IMR-90 (cell line): ENCODE results near the gene PPL. TPM values are rescaled to one million over a fixed set of nuclear protein-coding genes. Genes with fewer than 3 reads are reported as not detected.

Source experiments
- ATAC-seq: fragments of 200-7000 bp; cut with Tn5 transposase; 2 replicates; pipeline ENCODE4 v1.9.1; 2020; ENCODE audit warnings: low read depth, mild to moderate bottlenecking, moderate library complexity
- BruUV-seq: library from RNA; stranded (reverse); fragments of 400-500 nt; replicated peaks from 2 replicates; lab custom pipeline; 2021; lab: Mats Ljungman, UMichigan
- CTCF ChIA-PET: fragments of 300-600 bp; formaldehyde crosslinking; extraction: SDS; loops from one replicate; lab custom pipeline; 2021; ENCODE audit warnings: antibody characterized with exemption; lab: Yijun Ruan, JAX
- POLR2A ChIA-PET: fragments of 300-600 bp; sonication (Branson Sonifier 250); formaldehyde crosslinking; loops from one replicate; lab custom pipeline; 2022; ENCODE audit warnings: antibody characterized with exemption; ENCODE audit not compliant: unreplicated experiment; lab: Charles Lee
- DNase-seq: peaks from one replicate; pipeline ENCODE4 v3.0.0; 2013
- H2AFZ ChIP-seq: replicated peaks from 2 replicates; pipeline ENCODE3; 2013; ENCODE audit warnings: low read length, mild to moderate bottlenecking; ENCODE audit not compliant: poor library complexity
- H2AK5ac ChIP-seq: 2 replicates; pipeline ENCODE4 v1.6.1; 2013; ENCODE audit warnings: low read depth, low read length, inconsistent platforms
- H2AK9ac ChIP-seq: replicated peaks from 2 replicates; pipeline ENCODE3; 2013; ENCODE audit warnings: mild to moderate bottlenecking, low read depth, low read length, moderate library complexity; ENCODE audit not compliant: poor library complexity
- H2BK120ac ChIP-seq: 2 replicates; pipeline ENCODE4 v1.6.1; 2013; ENCODE audit warnings: low read depth, low read length, inconsistent platforms
- H2BK15ac ChIP-seq: 3 replicates; pipeline ENCODE4 v1.6.1; 2013; ENCODE audit warnings: low read depth, low read length, inconsistent platforms
- H2BK20ac ChIP-seq: 2 replicates; pipeline ENCODE4 v1.6.1; 2013; ENCODE audit warnings: low read depth, mild to moderate bottlenecking, inconsistent platforms, low read length, moderate library complexity
- H2BK5ac ChIP-seq: 2 replicates; pipeline ENCODE4 v1.6.1; 2013; ENCODE audit warnings: mild to moderate bottlenecking, low read depth, low read length, inconsistent platforms; ENCODE audit not compliant: poor library complexity, severe bottlenecking
- H3K14ac ChIP-seq: replicated peaks from 2 replicates; pipeline ENCODE4 v1.6.1; 2013; ENCODE audit warnings: low read depth, low read length, inconsistent platforms
- H3K18ac ChIP-seq: 2 replicates; pipeline ENCODE4 v1.6.1; 2013; ENCODE audit warnings: low read depth, low read length, control low read depth
- H3K23ac ChIP-seq: 2 replicates; pipeline ENCODE4 v1.6.1; 2013; ENCODE audit warnings: low read depth, low read length, inconsistent platforms
- H3K27ac ChIP-seq: 2 replicates; pipeline ENCODE4 v1.5.1; 2013; ENCODE audit warnings: mild to moderate bottlenecking, control low read depth, low read length; ENCODE audit not compliant: insufficient read depth
- H3K27me3 ChIP-seq: 2 replicates; pipeline ENCODE4 v1.6.1; 2013; ENCODE audit warnings: low read length; ENCODE audit not compliant: control insufficient read depth, insufficient read depth
- H3K36me3 ChIP-seq: 2 replicates; pipeline ENCODE4 v1.6.1; 2013; ENCODE audit warnings: low read length, mixed read lengths; ENCODE audit not compliant: control insufficient read depth, insufficient read depth
- H3K4ac ChIP-seq: 2 replicates; pipeline ENCODE4 v1.6.1; 2013; ENCODE audit warnings: low read depth, low read length, inconsistent platforms
- H3K4me1 ChIP-seq: 2 replicates; pipeline ENCODE4 v1.6.1; 2013; ENCODE audit warnings: low read length, mixed read lengths; ENCODE audit not compliant: control insufficient read depth, insufficient read depth
- H3K4me2 ChIP-seq: 2 replicates; pipeline ENCODE4 v1.6.1; 2013; ENCODE audit warnings: low read depth, mild to moderate bottlenecking, control low read depth, low read length, moderate library complexity
- H3K4me3 ChIP-seq: 2 replicates; pipeline ENCODE4 v1.5.1; 2013; ENCODE audit warnings: low read depth, mild to moderate bottlenecking, control low read depth, low read length, moderate library complexity; ENCODE audit not compliant: insufficient read depth
- H3K56ac ChIP-seq: 2 replicates; pipeline ENCODE4 v1.6.1; 2013; ENCODE audit warnings: low read length, inconsistent platforms; ENCODE audit not compliant: insufficient read depth; ENCODE audit errors: extremely low read depth
- H3K79me1 ChIP-seq, 2 experiments: 2 replicates each; pipeline ENCODE4 v1.6.1; 2013; ENCODE audit warnings: low read length in 2 of 2, inconsistent platforms in 1 of 2, low read depth in 1 of 2
- H3K9ac ChIP-seq: 2 replicates; pipeline ENCODE4 v1.6.1; 2013; ENCODE audit warnings: low read depth, low read length, control low read depth
- H3K9me1 ChIP-seq: 2 replicates; pipeline ENCODE4 v1.6.1; 2013; ENCODE audit warnings: low read length, inconsistent platforms; ENCODE audit not compliant: insufficient read depth
- H3K9me3 ChIP-seq: 2 replicates; pipeline ENCODE4 v1.6.1; 2013; ENCODE audit warnings: low read length; ENCODE audit not compliant: control insufficient read depth, insufficient read depth
- H4K20me1 ChIP-seq: 2 replicates; pipeline ENCODE4 v1.6.1; 2013; ENCODE audit warnings: low read length, inconsistent platforms; ENCODE audit not compliant: insufficient read depth
- H4K5ac ChIP-seq: 2 replicates; pipeline ENCODE4 v1.6.1; 2013; ENCODE audit warnings: mild to moderate bottlenecking, low read depth, low read length, control low read depth
- H4K8ac ChIP-seq, 2 experiments: 2 replicates each; pipeline ENCODE4 v1.6.1; 2013; ENCODE audit warnings: low read depth in 2 of 2, low read length in 2 of 2, control low read depth in 1 of 2, inconsistent platforms in 1 of 2
- H4K91ac ChIP-seq: 2 replicates; pipeline ENCODE4 v1.6.1; 2013; ENCODE audit warnings: low read depth, low read length, inconsistent platforms; ENCODE audit not compliant: insufficient read depth
- BHLHE40 ChIP-seq: fragments of 150-350 bp; IDR thresholded peaks from 2 replicates; pipeline ENCODE4 v1.6.1; 2016; ENCODE audit warnings: mild to moderate bottlenecking, low read depth, low read length
- CEBPB ChIP-seq: IDR thresholded peaks from 2 replicates; pipeline ENCODE4 v1.6.1; 2012; ENCODE audit warnings: low read depth, low read length, improper control_type of control experiment
- FOS ChIP-seq: fragments of 150-350 bp; IDR thresholded peaks from 2 replicates; pipeline ENCODE4 v1.6.1; 2016; ENCODE audit warnings: low read depth, low read length
- MAFK ChIP-seq: IDR thresholded peaks from 2 replicates; pipeline ENCODE4 v1.6.1; 2012; ENCODE audit warnings: low read depth, low read length, improper control_type of control experiment
- MAZ ChIP-seq: IDR thresholded peaks from 2 replicates; pipeline ENCODE4 v1.6.1; 2012; ENCODE audit warnings: low read depth, mild to moderate bottlenecking, low read length, improper control_type of control experiment, moderate library complexity, borderline replicate concordance
- NFE2L2 ChIP-seq: fragments of 150-350 bp; IDR thresholded peaks from 2 replicates; pipeline ENCODE4 v1.6.1; 2016; ENCODE audit warnings: low read depth, mild to moderate bottlenecking, low read length
- POLR2A ChIP-seq: IDR thresholded peaks from 2 replicates; pipeline ENCODE4 v1.6.1; 2012; ENCODE audit warnings: mild to moderate bottlenecking, low read depth, low read length
- SMC3 ChIP-seq: fragments of 150-350 bp; IDR thresholded peaks from 2 replicates; pipeline ENCODE4 v1.6.1; 2016; ENCODE audit warnings: low read depth, mild to moderate bottlenecking, antibody characterized with exemption, low read length, moderate library complexity
- USF2 ChIP-seq: fragments of 150-350 bp; IDR thresholded peaks from 2 replicates; pipeline ENCODE4 v1.6.1; 2017; ENCODE audit warnings: mild to moderate bottlenecking, antibody characterized with exemption, low read length, low read depth
- WGBS, 2 experiments: methylation state at CpG; one replicate each; pipeline versions ENCODE4 v1.1.5 to v1.1.7; 2013; ENCODE audit warnings: missing lambda C conversion rate in 2 of 2; ENCODE audit not compliant: insufficient read length in 1 of 2; ENCODE audit errors: extremely low coverage in 2 of 2; 5-methylcytosine and 5-hydroxymethylcytosine counted together
- dilution Hi-C: fragments of 300-500 bp; cut with HindIII; formaldehyde crosslinking; loops from one replicate; pipeline ENCODE4 v1.14.3; 2018; ENCODE audit warnings: low sequenced_read_pairs; ENCODE audit not compliant: unreplicated experiment
- in situ Hi-C: fragments of 300-500 bp; cut with MboI; formaldehyde crosslinking; loops from 3 replicates; pipeline ENCODE4 v1.14.3; 2019; ENCODE audit warnings: low sequenced_read_pairs, inconsistent platforms, mixed read lengths
- intact Hi-C: fragments of 100-400 bp; cut with micrococcal nuclease; formaldehyde crosslinking; loops from 2 replicates; pipeline ENCODE4 v1.10.0; 2022
- polyA plus RNA-seq, 3 experiments: library from polyadenylated mRNA; depleted of rRNA; stranded (reverse); fragments of >200 nt; gene quantifications; 2 replicates each; pipeline ENCODE4 v1.2.3, GENCODE V29; 2012; ENCODE audit warnings: low replicate concordance in 1 of 3
- total RNA-seq: library from RNA; depleted of rRNA; stranded (reverse); fragments of >200 nt; gene quantifications from 2 replicates; pipeline ENCODE4 v1.2.3, GENCODE V29; 2012

The PPL gene
- total and polyA plus RNA-seq, 2 of the 4 experiments (the other 2 are of a cell fraction), result 0.34 to 0.36 TPM

GRCh38 chr16:4938683-4939030 is 1.7 kb upstream of the PPL start:
- H3K4me2 ChIP-seq, result no peak overlapping the region
- no peak overlapping the region for H2BK20ac ChIP-seq
- H3K18ac ChIP-seq, result no peak overlapping the region
- no peak overlapping the region; the same call in 2 of the 3 replicates for H2BK15ac ChIP-seq
- H4K8ac ChIP-seq, result no peak overlapping the region
- peaks cover 9% of the 10 kb centered on the region; the same call in 1 of the 2 replicates for H3K9me1 ChIP-seq
- BruUV-seq, result no TSS peak
- CTCF ChIA-PET, result interaction anchor here (1.1 kb wide), 1 partner anchor 23 kb away, joined by 3 read pairs; no protein-coding TSS in a partner anchor
- no peak overlapping the region for H3K4me3 ChIP-seq
- H4K5ac ChIP-seq, result no peak overlapping the region
- no peak overlapping the region for H3K4ac ChIP-seq
- H3K27me3 ChIP-seq, result peaks cover 35% of the 10 kb centered on the region
- dilution Hi-C loops (no loop called here), in situ Hi-C loops (no loop called here), intact Hi-C loops (no loop called here)
- H3K56ac ChIP-seq, result no peak overlapping the region
- H2BK5ac ChIP-seq, result no peak overlapping the region
- peak; percentile 46 for DNase-seq
- H3K4me1 ChIP-seq, result peaks cover 17% of the 10 kb centered on the region
- WGBS, 2 experiments, result 64% methylated on average over 5 of the region's 5 CpGs; no CpG with 5 or more reads in 1 of the 2 experiments
- H3K23ac ChIP-seq, result no peak overlapping the region
- TF ChIP-seq MAZ (no peak), USF2 (no peak), FOS (no peak), NFE2L2 (no peak), MAFK (no peak), SMC3 (no peak), POLR2A (no peak), BHLHE40 (no peak), CEBPB (no peak)
- no peak overlapping the region for H3K27ac ChIP-seq
- H3K79me1 ChIP-seq, result no peaks in the 10 kb centered on the region
- no peak overlapping the region for H2BK120ac ChIP-seq
- no peak overlapping the region for H2AK9ac ChIP-seq
- H2AFZ ChIP-seq, result no peak overlapping the region
- H3K36me3 ChIP-seq, result no peaks in the 10 kb centered on the region
- ATAC-seq, result no peak
- no peak overlapping the region for H3K14ac ChIP-seq
- H3K9ac ChIP-seq, result no peak overlapping the region
- H2AK5ac ChIP-seq, result no peak overlapping the region
- no peaks in the 10 kb centered on the region for H4K20me1 ChIP-seq
- H3K9me3 ChIP-seq, result no peaks in the 10 kb centered on the region
- no peak overlapping the region for H4K91ac ChIP-seq
- POLR2A ChIA-PET, result no interaction called here
